Stimulated activated CD8-positive, alpha-beta memory T cell treated with anti-CD3 and anti-CD28 coated beads, Interleukin-15, amount 100 ng/mL, for 1 hour (primary cell): ENCODE results near the gene AGBL4.
"Not testable (repeated sequence)": the region's sequence is repeated elsewhere in the genome, so short reads cannot be mapped to it uniquely, and the experiment has no call there.

Experiments used
- DNase-seq: peaks from one replicate; pipeline ENCODE4 v3.0.0-alpha.2; 2020; ENCODE audit warnings: low read depth

The AGBL4 gene

GRCh38 chr1:49306507-49307070 lies 717.2 kb downstream of the AGBL4 start:
- DNase-seq = no peak

- DNase-seq = not testable (repeated sequence)
These were observed 721.4 kb downstream of the AGBL4 start for GRCh38 chr1:49302400-49302799.

- DNase-seq = no peak
These were observed 725.5 kb downstream of the AGBL4 start for GRCh38 chr1:49298304-49298703.

DNA sequence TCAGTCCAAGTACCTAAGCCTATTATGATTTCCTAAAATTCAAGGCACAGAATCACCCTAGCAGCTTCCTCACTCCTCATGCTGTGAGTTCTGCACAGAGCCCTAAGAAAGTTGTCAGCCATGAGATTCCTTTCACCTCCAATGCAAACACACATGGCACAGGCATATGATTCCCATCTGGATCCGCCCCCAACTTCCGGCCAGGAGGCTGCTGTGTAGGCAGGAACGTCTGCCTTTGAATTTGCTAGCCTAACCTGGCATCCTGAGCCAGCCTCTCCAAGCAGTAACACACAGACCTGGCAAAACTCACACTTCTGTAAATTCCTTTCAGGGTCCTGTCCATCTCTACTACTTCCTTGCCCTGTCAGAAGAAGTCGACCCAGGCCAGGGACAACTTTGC lies 726.0 kb downstream of the AGBL4 start:
- DNase-seq = no peak

GRCh38 chr1:49294539-49294938 lies 729.2 kb downstream of the AGBL4 start:
- no peak for DNase-seq

- DNase-seq = no peak
These were observed 730.7 kb downstream of the AGBL4 start for GRCh38 chr1:49293016-49293415.

DNA sequence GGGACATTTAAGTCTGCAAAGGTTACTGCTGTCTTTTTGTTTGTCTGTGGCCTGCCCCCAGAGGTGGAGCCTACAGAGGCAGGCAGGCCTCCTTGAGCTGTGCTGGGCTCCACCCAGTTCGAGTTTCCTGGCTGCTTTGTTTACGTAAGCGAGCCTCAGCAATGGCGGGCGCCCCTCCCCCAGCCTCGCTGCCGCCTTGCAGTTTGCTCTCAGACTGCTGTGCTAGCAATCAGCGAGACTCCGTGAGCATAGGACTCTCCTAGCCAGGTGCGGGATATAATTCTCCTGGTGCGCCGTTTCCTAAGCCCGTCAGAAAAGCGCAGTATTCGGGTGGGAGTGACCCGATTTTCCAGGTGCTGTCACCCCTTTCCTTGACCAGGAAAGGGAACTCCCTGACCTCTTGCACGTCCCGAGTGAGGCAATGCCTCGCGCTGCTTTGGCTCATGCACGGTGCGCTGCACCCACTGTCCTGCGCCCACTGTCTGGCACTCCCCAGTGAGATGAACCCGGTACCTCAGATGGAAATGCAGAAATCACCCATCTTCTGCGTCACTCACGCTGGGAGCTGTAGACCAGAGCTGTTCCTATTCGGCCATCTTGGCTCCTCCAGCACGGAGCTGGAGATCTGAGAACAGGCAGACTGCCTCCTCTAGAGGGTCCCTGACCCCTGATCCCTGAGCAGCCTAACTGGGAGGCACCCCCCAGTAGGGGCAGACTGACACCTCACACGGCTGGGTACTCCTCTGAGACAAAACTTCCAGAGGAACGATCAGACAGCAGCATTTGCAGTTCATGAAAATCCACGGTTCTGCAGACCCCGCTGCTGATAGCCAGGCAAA lies 766.3 kb downstream of the AGBL4 start:
- not testable (repeated sequence) for DNase-seq

- DNase-seq = no peak
These were observed 770.8 kb downstream of the AGBL4 start for GRCh38 chr1:49252917-49253316.

GRCh38 chr1:49251019-49251784 lies 772.6 kb downstream of the AGBL4 start:
- DNase-seq = no peak

DNA sequence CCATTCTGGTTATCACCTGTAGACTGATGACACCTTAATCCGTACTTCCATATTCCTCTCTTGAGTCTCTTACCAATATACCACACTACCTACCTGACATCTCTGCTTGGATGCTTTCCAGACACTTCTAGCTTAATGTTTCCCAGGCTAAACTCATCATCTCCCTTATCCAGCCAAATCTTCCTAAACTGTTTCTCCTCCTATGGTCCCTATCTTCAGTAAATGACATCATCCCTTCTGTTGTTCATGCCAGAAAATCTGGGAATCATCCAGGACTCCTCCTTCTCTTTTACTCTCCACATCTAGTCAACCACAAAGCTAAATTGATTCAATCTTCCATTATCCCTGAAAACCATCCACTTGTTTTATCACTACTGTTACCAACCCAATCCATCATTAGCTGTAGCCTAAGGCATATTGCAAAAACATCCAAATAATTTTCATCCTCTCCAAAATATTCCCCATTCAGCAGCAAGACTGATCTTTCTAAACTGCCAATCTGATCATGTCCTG lies 783.0 kb downstream of the AGBL4 start:
- DNase-seq = no peak

DNA sequence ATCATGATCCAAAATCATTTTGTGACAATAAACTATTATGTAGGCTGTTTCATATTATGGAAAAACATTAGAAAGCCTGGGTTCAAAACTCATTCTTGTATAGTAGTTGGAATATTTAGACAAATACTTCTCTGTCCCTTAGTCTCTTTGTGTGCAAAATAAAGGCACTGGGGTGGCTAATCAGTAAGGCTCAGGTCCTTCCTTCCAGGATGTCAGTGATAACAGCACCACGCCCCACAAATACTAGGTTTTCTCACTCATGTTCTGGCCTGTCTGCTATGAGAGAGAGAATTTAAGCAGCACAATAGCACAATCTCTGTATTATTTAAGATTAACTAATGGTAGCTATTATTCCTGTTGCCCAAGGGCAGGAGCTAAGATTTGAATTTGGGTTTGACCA lies 788.8 kb downstream of the AGBL4 start:
- DNase-seq = no peak

DNA sequence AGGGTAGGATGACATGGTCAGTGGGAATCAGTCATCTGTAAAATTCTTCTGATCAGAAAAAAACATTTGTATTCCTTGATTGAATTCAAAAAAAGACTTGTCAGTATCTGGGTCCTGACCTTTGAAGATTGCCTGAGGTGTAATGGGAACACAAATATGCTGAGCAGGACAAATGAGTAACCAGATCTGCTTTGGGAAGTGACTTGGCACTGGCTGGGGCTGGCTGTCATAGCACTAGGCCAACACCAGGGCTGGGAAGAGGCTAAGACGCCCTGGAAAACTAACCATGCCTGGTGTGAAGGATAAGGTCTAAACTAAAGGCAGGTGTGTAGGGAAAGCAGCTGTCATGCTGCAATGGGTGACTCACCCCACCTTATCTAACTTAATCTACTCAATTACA lies 794.2 kb downstream of the AGBL4 start:
- no peak for DNase-seq

- DNase-seq = no peak
These were observed 797.0 kb downstream of the AGBL4 start for GRCh38 chr1:49226758-49227157.

DNA sequence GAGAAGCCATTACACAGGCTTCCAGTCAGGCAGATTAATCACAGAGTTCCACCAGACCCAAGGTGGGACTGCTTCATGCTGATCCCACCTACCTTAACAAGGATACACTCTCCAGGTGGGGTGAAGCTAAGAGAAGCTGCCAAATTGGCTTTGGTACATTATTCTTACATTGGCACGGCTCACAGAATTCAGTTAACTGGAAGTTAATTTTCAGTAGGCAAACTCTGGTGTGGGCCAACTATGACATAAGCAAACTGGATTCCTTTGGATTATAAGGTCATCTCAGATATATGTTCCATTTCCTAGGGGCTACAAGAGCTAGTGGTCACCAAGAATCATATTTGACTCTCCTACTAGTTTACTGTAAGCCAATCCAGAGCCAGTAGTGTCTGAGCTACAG lies 798.3 kb downstream of the AGBL4 start:
- DNase-seq = no peak

DNA sequence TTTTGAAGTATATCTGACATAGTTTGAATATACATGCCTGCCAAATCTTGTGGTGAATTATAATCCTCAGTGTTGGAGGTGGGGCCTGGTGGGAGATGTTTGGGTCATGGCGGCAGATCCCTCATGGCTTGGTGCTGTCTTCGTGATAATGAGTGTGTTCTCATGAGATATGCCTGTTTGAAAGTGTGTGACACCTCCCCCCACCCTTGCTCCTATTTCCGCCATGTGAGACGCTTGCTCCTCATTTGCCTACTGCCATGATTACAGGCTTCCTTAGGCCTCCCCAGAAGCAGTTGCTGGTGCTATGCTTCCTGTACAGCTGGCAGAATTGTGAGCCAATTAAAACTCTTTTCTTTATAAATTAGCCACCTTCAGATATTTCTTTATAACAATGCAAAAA lies 810.5 kb downstream of the AGBL4 start:
- DNase-seq = no peak

DNA sequence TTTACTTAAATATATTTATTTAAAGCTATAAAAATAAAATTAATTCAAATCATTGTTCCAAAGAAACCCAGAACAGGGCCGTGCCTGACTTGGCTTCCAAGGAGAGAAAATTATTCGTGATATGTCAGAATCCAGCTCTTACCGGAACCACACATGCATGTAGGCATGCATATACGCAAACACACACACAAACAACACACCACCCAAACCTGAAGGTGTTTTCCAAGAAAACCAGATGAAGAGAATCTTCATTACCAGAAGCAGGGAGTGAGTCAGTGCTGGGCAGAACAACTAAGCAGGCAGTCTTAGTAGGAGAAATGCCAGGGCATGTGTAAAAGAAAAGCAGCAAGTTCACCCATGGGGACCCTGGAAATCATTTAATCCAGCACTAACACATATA lies 815.0 kb downstream of the AGBL4 start:
- no peak for DNase-seq

DNA sequence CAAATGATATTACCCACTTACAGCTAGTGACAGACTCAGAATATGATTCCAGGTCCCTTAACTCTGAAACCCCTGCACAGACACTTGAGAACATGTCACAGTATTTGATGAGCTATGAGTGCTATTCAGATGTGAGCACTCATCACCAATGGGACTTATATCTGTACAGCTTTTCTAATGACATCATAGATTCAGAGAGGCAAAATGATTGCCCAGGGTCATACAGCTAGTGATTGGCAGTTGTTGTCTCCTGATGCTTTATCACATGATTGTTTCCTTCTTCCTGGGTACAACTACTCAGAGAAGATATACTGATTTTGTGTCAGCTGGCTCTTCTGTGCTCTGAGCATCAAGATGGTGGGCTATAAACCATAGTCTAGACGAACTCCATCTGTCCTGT lies 819.0 kb downstream of the AGBL4 start:
- no peak for DNase-seq

DNA sequence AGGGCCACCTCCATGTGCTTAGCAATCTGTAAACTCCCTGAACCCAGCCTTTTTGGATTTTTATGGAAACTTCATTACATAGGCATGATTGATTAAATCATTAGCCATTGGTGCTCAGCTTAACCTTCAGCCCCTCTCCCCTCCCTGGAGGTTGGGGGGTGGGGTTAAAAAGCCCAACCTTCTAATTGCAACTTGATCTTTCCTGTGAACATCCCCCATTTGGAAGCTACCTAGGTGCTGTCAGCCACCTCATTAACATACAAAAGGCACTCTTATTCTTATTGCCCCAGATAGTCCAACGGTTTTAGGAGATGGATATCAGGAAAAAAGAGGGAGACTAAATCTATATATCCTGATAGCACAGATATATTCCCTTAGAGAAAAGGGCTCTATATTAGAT lies 823.0 kb downstream of the AGBL4 start:
- DNase-seq = no peak

DNA sequence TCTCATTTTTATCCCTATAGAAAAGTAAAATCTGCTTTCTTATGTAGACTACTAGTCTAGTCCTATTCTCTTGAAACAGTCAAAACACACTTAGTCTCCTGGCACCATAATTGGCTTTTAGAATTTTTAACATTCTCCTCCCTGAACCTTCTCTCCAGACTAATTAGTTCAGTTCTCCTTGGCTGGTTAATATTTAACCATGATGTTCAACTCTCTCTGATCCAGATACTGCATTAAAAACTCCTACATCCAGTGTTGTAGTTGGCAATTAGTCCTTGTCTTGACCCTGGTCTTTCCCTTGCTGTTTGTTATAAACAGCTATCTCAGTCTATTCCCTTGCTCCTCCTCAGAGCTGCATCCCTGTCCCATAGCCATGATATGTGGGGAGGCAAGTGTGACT lies 824.2 kb downstream of the AGBL4 start:
- no peak for DNase-seq

- DNase-seq = no peak
These were observed 826.7 kb downstream of the AGBL4 start for GRCh38 chr1:49197081-49197480.

GRCh38 chr1:49190138-49190537 lies 833.6 kb downstream of the AGBL4 start:
- no peak for DNase-seq

DNA sequence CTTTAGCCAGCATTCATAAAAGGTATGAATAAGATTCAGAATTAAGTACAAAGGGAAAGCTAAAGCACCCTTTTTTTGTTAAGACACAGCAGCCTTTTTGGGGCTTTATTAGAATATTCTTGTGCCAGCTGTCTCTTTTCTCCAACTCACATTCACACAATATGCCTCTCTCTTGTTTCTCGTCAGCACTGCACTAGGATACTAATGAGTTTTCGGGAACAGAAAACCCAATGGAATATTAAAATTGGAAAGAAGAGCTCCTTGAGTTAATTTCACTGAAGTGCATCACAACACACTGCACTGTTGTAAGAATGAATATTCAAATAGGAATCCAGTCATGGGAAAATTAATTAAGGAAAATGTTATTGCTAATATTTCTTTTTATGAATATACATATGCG lies 836.7 kb downstream of the AGBL4 start:
- DNase-seq = no peak

GRCh38 chr1:49185450-49185980 lies 838.2 kb downstream of the AGBL4 start:
- no peak for DNase-seq
